NCI-H2227 (cell line): ENCODE results near the gene CBX1.
A peak's percentile ranks its signal among the peaks of the same experiment; 100 is the strongest.
"Not testable (repeated sequence)": the region's sequence is repeated elsewhere in the genome, so short reads cannot be mapped to it uniquely, and the experiment has no call there.

Source experiments
- DNase-seq: peaks from one replicate; lab custom pipeline; 2025; ENCODE audit not compliant: unreplicated experiment; lab: John Stamatoyannopoulos, UW

The CBX1 gene

DNA sequence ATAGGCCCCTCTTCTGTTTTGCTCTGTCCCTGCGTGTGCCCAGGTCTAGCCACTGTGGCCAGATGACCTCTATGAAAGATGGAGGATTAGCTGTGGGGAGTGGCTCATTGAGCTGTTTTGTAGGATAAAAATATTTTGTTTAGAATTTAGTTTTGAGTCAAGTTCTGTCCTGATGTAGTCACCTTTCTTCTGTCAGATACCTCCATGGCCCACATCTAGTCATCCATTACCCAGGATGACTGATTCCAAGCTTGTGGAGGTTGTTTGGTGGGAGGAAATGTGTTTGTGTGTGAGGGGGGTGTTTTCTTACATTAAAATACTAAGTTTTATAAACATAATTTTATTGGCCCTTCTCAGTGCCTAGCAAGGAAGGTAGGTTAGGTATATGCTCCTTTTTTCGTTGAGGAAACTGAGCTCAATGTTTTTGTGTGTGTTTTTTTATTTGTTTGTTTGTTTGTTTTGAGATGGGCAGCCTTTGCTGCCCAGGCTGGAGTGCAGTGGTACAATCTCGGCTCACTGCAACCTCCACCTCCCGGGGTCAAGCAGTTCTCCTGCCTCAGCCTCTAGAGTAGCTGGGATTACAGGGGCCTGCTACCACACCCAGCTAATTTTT, 22.6 kb upstream of the CBX1 start:
- DNase-seq = no peak

DNA sequence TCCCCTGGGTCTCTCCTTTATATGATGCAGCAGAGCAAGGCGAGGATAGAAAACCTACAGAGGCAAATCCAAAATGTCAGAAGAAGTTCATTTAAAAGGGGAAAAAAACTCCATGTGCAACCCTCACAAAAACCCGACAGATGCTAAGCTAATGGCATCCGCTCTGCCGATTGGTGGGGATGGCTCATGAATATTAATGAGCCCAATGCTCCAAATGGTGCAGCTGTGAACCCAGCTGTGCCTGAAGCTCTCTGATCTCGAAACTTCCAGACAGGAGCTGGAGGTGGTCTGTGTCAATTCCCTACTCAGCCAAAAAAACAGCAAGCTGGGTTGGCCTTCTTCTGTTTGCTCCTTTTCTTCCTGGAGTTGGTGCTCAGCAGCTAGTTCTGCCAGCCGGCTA, 21.8 kb upstream of the CBX1 start:
- no peak for DNase-seq

DNA sequence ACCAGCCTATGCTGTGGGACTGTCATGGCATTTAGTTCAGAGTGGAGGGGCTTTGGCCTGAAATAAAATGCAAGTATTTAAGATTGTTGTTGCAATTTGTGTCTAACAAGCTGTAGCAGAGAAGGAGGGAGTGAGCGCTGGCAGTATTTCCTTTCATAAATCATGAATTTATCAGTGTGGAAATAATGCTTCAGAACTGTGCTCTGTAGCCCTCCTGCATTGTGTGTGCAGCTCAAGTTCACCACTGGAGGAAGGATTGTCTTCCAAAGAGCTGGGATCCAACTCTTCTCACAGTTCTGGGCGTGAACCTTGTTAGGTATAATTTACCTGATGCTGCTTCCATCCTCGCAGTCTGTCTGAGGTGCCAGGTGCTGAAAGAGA, 21.4 kb upstream of the CBX1 start:
- no peak for DNase-seq

DNA sequence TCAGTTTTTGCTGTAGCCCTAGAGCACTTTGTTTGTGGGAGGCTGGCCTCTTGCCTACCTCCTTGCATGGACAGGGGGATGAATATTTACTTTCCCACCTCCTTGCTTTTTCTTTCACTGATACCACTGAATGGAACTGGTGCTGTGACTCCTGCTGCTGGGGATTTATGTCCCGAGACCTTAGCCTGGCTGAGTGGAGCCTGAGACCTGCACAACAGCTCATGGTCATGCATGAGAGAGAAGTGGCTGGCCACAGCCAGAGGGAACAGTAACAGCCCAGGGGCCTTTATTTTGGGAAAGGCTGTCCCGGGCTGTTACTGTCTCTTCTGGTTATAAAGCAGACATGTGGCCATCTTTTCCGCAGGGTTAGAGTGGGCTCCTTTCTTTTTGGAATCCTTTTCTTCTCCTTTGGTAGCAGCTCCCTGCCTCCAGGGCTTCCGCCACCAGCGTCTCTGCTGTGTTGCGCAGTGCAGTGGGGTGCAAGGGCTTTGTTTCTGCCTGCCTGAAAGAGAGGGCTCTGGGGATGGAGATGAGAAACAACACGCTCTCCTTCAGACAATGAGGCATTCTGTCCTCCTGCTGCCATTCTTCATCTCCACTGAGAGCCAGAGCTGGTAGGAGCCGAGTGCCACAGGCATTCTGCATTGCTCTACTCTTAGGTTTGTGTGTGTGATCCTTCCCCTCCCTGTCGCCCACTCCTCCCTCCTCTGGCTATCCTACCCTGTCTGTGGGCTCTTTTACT, 20.8 kb upstream of the CBX1 start:
- DNase-seq = no peak

DNA sequence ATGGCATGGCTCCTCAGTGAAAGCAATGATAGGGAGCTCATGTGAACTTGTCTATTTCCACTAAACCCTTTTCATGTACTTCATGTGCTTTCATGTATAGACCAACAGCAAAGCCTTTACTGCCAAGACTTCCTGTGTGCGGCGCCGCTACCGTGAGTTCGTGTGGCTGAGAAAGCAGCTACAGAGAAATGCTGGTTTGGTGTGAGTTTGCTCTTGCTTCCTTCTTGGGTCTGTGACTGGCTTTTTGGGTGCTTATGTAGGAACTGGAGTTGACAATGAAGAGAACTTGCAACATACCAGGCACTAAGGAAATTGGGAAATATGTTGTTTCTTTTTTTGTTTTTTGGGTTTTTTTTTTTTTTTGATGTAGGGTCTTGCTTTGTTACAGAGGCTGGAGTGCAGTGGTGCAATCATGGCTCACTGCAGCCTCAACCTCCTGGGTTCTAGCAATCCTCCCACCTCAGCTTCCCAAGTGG, 12.0 kb upstream of the CBX1 start:
- DNase-seq = no peak

DNA sequence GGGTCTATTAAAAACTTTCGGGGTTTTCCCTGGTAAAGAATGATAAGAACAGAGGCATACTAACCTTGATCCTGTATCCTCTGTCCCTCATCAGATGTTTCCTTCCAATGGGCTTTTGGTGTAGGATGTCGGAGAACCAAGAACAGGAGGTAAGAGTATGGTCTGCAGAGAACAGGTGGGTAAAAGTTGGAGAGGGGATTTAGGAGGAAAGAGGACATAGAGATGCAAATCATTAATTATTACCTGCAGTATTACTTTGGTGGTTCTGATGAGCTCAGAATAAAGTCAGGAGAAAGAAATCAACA, 10.6 kb upstream of the CBX1 start:
- DNase-seq = no peak

DNA sequence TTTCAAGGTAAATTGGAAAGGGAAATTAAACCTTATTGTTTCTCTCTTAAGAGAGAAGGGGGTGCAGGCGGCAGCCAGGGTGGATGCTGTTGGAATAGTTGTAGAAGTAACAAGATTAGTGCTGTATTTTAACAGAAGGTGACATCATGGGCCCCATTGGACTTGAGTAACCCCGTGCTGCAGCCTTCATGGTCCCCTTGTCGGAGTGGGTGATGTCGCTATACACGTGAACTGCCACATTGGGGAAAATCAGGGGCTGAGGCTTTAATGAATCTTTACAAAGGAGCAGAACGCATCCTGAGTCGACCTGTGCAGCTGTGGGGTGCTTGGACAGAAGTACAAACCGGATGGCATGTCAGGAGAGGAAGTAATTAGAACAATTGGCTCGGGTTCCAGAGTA, 9.5 kb upstream of the CBX1 start:
- no peak for DNase-seq

DNA sequence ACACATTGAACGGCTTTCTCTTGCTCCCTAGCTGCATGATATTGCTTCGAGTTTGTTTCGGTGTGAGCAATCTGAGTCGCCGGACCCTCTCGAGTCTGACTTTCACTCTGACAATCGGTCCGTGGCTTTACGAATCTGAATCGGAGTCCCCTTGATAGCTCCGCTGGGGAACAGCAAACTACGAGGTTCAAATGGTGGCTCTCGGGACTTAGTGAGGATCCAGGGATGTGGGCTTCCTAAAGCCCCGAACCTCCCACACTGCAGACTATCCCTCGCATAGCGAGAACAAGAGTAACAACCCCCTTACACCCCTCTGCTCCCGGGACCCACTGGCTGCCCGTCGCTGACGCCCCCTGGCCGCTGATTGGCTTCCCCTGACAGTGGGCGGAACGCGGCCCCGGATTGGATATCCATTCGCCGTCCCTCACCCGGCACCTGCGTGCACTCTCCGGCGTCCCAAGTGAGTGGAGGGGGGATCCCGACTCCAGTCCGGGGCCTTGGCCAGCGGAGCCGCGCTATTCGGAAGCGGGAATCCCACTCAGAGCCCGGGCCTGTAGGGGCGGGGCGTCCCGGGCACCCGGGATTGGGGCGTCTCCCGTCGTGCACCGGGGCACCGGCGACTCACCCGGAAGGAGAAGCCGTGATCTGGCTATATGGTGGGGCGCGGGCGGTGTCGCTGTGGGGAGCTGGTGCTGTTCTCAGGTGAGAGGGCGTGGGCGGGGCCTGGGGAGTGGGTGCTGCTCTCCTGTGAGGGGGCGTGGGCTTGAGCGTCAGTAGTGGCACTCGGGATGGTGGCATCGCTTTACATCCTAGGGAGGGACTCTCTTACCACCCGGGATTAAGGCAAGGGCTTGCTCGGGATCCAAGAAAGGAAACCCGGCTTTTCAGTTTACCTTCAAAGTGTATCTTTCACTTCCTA, 6.1 kb upstream of the CBX1 start, which contains the start of gene SNX11:
Gene SNX11, plus strand, starts transcription at position 630 of the 919 bp plus-strand sequence. CDS start 4,278 bp downstream, outside the sequence.
- DNase-seq = peak; percentile 92

DNA sequence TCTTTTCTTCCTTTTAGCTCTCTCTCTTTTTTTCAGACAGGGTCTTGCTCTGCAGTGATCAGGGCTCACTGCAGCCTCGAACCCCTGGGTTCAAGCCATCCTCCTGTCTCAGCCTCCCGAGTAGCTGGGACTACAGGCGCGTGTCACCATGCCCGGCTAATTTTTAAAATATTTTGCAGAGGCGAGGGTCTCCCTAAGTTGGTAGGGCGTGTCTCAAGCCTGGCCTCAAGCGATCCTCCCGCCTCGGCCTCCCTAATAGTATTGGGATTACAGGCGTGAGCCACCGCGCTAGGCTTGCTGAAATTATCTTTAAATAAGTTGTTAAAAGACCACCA, 5.5 kb upstream of the CBX1 start:
- no peak for DNase-seq

DNA sequence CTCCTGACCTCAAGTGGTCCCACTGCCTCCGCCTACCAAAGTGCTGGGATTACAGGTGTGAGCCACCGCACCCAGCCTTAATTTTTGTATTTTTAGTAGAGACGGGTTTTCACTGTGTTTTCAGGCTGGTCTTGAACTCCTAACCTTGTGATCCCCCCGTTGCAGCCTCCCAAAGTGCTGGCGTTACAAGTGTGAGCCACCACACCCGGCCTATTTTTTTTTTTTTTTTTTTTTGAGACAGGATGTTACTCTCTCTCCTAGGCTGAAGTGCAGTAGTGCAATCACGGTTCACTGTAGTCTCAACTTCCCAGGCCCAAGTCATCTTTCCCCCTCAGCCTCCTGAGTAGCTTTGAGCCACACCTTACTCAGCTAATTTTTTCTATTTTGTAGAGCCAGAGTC, 3.2 kb upstream of the CBX1 start:
- no peak for DNase-seq

DNA sequence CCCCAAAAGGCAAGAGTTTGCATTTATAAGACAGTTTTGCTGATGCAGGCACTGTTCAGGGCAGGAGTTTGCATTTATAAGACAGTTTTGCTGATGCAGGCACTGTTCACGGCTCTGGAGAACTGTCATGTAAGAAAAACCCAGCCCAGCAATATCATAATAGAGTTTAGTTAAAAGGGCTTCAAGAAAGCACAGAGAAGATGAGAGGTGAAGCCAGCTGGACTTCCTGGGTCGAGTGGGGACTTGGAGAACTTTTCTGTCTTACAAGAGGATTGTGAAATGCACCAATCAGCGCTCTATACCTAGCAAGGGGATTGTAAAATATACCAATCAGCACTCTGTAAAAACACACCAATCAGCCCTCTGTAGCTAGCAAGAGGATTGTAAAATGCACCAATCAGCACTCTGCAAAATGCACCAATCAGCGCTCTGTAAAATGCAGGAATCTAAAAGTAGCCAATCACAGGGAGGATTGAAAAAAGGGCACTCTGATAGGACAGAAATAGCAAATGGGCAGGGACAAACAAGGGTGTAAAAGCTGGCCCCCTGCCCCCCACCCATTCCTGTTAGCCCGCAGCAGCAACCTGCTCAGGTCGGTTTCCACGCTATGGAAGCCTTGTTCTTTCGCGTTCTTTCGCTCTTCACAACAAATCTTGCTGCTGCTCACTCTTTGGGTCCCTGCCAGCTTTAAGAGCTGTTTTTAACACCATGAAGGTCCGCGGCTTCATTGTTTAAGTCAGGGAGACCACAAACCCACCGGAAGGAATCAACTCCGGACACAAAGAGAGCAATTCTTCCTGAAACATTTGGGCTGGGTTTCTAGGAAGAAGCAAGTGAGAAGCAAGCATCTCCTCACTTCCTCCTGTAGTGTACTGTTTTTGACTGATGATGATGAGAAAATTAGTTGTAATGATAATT, 1.8 kb upstream of the CBX1 start:
- DNase-seq = no peak

DNA sequence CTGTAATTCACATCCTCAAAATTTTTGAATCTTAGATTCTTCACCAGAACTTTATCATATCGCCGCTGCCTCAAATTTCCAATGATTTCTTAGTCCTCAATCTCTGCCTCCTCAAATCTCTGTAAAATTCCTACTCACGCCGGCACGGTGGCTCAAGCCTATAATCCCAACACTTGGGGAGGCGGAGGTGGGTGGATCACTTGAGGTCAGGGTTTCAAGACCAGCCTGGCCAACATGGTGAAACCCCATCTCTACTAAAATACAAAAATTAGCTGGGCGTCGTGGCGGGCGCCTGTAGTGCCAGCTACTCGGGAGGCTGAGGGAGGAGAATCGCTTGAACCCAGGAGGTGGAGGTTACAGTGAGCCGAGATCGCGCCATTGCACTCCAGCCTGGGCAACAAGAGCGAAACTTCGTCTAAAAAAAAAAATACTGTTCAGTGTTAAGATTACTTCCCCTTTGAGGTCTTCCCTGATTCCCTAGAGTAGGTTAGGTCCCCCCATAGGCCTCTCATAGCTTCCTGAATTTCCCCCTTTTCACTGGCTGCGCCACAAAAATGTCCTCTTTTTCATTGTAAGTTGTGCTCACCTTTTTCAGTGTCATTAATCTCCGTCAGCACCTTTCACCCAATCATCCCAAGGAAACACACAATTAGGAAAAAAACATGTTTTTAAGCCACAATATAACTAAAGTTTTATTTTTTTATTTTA, 919 bp upstream of the CBX1 start:
- no peak for DNase-seq

DNA sequence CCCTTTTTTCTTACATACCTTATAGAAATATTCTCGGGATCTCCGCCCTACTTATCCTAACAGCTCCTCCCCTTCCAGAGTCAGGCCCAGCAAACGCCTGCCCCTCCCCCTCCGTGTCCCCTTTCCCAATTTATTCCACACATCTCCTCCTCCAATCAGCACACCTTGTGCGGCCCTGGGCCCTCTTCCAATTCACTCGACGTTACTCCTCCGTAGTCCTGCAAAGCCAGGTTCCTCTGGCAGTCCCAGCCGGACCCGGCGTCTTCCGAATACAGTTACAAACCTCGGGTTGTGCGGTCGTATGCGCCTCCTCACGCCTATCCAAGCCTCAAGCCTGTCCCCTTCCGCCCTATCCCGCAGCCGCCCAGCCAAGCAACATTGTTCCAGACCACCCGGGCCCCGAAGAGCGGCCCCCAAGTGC, 677 bp downstream of the CBX1 start:
- DNase-seq = peak; percentile 80

DNA sequence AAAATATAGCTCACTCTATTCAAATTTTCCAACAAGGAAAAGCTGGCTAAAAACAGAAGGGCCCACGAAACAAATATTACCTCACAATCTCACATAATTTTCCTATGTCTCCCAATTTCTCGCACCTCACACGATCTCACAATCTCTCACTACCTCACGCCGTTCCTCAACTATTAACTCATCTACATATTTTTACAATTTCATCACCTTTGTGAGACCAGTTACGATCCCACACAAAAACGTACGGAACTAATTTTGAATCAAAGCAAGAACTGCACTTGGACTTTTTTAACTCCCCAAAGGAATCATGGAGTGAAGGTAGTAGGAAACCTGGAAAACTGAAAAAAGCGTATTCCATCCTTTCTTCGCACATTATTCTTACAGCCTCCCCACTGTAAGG, 1.1 kb downstream of the CBX1 start:
- no peak for DNase-seq

DNA sequence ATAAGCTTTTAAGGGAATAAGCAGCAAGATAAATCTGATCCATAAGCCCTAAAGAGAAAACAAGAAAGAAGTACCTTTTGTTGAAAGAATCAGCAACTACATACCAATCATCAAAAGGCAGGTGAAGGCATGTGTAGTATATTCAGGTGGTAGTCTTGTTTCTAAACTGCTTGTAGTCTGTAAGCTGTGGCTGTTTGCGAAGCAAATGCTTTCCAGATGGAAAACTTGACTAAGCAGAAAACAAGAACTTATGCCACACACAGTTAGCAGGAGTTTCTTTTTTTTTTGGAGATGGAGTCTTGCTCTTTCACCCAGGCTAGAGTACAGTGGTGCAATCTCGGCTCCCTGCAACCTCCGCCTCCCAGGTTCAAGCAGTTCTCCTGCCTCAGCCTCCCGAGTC, 5.7 kb downstream of the CBX1 start:
- no peak for DNase-seq

DNA sequence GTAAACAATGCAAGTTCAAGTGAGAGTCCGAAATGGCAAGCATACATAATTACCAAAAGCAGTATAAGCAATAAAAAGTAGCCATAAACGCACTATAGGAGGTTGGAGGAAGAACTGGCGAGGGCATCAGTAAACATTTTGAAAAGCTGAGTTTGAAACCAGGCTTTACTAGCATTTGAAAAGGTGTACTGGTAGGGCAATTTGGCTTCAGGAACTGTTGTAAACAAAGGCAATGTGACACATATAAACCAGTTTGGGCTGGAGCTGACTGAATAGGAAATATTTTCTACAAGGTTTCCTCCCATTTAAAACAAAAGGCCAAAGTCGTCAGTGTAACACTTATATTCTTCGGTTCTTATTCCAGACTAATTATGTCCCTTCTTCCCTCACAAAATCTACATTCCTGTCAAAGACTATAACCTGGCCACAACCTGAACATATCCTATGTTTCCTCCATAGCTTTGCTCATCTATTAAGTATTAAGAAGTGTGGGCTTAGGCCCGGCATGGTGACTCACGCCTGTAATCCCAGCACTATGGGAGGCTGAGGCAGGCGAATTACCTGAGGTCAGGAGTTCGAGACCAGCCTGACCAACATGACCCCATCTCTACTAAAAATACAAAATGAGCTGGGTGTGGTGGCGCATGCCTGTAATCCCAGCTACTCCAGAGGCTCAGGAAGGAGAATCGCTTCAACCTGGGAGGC, 7.8 kb downstream of the CBX1 start:
- no peak for DNase-seq

DNA sequence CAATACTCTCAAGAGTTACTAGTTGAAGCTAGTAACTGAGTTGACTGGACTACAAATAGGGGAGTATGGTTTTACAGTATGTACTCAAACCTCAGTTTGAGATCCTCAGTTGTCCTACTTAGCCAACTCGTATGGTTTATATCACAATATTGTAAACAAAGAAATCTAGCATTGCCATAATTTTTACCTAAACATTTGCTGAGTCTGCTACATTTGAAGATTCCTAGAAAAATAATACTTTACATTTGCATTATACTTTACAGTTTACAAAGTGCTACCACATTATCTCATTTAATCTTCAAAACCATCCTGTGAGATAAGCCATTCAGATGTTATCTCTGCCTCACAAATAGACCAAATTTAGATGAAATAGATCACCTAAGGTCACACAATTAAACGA, 16.3 kb downstream of the CBX1 start:
- no peak for DNase-seq

DNA sequence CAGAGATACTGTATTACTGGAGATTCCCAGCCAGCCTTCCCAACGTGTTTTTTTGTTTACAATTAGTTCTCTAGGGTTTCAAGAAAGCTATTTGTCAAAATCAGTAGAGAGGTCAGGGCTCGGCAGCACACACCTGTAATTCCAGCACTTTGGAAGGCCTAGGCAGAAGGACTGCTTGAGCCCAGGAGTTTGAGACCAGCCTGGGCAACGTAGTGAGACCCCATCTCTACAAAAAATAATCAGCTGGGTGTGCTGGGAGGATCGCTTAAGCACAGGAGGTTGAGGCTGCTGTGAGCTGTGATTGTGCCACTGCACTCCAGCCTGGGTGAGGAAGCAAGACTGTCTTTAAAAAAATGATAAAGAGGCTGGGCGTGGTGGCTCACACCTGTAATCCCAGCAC, 19.4 kb downstream of the CBX1 start:
- DNase-seq = no peak

DNA sequence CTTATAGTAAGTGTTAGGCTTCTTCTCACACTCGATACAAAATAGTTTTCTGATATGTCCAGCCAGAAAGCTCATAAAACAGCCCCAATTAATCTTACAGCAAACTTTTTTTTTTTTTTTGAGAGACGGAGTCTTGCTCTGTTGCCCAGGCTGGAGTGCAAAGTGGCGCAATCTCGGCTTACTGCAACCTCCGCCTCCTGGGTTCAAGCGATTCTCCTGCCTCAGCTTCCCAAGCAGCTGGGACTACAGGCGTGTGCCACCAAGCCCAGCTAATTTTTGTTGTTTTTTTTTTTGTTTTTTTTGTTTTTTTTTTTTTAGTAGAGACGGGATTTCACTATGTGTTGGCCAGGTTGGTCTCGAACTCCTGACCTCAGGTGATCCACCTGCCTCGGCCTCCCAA, 24.1 kb downstream of the CBX1 start:
- DNase-seq = not testable (repeated sequence)
